ENCODE results near the gene TIMM50.

The TIMM50 gene

GRCh38 chr19:39499932-39500331 is 19.3 kb downstream of the TIMM50 start:
- no peak for DNase-seq

DNA sequence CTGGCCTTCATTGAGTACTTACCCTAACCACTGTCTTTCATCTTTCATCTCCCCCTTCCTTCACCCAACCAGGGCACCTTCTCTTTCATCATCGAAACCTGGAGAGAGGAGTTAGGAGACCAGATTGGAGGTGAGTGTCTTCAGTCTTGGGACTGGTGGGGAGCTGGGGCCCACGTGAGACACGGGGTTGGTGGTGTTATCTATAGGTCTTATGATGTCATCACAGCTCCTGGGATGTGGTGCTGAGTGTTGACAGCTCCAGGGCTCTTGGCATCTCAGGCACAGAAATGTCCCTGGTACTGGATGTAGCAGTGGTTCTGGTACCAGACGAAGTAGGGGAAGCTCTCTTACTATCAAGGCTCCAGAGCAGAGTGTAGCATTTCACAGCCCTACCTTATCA is 19.9 kb downstream of the TIMM50 start:
- DNase-seq = no peak

- no peak for DNase-seq
Measured at GRCh38 chr19:39501340-39501739, 20.7 kb downstream of the TIMM50 start.

DNA sequence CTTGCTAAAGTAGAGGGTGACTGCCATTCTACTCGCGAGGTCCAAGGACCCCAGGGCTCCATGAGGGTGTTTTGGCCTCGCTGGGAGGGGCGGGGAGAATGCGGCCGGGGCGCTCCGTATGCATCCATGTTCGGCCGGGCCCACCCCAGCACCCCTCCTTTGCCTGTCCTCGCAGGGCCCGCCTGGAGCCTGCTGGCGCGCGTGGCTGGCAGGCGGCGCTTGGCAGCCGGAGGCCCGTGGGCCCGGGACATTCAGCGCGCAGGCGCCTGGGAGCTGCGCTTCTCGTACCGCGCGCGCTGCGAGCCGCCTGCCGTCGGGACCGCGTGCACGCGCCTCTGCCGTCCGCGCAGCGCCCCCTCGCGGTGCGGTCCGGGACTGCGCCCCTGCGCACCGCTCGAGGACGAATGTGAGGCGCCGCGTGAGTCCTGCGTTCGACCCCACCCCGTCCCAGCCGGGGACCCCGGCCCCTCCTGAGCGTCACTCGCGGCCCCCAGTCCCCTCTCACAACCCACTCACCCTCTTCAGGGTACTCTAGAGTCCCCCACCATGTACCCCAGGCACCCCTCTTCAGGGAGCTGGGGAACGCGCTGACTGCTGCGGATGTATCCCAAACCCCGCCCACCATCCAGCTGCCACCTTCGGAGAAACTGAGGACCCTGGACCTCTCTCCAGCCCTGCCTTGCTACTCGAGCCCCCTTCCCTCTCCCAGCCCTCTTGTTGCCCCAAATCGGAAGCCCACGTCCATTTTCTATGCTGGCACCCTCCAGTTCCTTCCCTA is 22.2 kb downstream of the TIMM50 start:
- peak in 3 of 56 donors; percentile 7 to 30 (median 13) for DNase-seq

GRCh38 chr19:39506598-39506943 is 25.9 kb downstream of the TIMM50 start:
- no peak for DNase-seq

GRCh38 chr19:39506944-39507714 is 26.5 kb downstream of the TIMM50 start:
- peak in 27 of 56 donors; percentile 7 to 61 (median 20) for DNase-seq

DNA sequence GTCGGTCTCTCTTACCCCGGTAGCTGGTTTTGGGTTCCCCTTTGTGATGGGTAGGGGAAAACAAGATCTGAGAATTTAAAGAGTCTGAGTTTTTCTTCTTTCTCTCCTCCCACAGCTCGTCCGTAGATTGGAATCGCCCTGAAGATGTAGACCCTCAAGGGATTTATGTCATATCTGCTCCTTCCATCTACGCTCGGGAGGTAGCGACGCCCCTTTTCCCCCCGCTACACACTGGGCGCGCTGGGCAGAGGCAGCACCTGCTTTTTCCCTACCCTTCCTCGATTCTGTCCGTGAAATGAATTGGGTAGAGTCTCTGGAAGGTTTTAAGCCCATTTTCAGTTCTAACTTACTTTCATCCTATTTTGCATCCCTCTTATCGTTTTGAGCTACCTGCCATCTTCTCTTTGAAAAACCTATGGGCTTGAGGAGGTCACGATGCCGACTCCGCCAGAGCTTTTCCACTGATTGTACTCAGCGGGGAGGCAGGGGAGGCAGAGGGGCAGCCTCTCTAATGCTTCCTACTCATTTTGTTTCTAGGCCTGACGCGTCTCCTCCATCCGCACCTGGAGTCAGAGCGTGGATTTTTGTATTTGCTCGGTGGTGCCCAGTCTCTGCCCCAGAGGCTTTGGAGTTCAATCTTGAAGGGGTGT is 27.2 kb downstream of the TIMM50 start:
- no peak for DNase-seq

- DNase-seq = no peak
Measured at GRCh38 chr19:39508629-39509028, 28.0 kb downstream of the TIMM50 start.

- no peak for DNase-seq
Measured at GRCh38 chr19:39509233-39509632, 28.6 kb downstream of the TIMM50 start.

- no peak for DNase-seq
Measured at GRCh38 chr19:39512988-39513387, 32.4 kb downstream of the TIMM50 start.

- peak in 7 of 56 donors; percentile 7 to 57 (median 12) for DNase-seq
Measured at GRCh38 chr19:39514840-39515550, 34.4 kb downstream of the TIMM50 start, which contains the start of gene SELENOV. SELENOV (plus strand) TSS chr19:39515139; CDS start chr19:39515213, 74 bp downstream.

- peak in 1 of 56 donors; percentile 39 for DNase-seq
Measured at GRCh38 chr19:39515551-39516191, 35.0 kb downstream of the TIMM50 start.

GRCh38 chr19:39516270-39516669 is 35.6 kb downstream of the TIMM50 start:
- DNase-seq = no peak

GRCh38 chr19:39517432-39517831 is 36.8 kb downstream of the TIMM50 start:
- DNase-seq = no peak

DNA sequence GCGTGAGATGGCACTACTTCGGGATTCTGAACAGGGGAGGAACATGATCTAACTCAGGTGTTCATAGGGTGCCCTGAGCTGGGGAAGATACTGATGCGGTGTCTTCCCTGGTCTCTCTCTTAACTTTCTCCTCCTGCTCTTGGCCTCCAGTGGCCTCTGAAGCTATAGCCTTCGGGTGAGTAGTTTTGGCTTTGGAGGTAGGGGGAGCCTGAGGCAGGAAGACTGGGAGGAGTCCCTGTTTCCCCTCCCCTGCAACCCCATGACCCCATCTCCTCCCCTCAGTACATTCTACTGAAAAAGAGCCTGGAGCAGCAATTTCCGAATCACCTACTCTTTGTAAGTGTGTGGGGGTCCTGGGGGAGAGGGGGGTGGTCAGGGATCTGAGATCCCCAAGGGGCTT is 37.8 kb downstream of the TIMM50 start:
- DNase-seq = no peak

DNA sequence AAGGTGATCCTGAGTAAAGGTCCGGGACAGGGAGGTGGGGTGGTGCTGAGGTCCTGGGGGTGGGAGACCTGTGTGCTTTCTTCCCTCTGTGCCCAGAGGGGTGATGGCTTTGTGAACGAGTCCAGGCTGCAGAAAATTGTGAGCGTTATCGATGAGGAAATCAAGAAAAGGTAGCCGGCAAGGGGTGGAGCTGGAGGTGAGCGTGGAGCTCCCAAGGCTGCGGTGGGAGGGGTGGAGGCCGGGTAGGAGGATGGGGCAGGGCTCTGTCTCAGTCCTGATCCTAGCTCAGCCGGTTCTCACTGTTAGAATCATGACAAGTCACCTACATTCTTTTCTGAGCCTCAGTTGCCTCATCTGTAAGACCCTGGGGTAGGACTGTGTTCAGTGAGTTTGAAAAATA is 38.3 kb downstream of the TIMM50 start:
- no peak for DNase-seq

DNA sequence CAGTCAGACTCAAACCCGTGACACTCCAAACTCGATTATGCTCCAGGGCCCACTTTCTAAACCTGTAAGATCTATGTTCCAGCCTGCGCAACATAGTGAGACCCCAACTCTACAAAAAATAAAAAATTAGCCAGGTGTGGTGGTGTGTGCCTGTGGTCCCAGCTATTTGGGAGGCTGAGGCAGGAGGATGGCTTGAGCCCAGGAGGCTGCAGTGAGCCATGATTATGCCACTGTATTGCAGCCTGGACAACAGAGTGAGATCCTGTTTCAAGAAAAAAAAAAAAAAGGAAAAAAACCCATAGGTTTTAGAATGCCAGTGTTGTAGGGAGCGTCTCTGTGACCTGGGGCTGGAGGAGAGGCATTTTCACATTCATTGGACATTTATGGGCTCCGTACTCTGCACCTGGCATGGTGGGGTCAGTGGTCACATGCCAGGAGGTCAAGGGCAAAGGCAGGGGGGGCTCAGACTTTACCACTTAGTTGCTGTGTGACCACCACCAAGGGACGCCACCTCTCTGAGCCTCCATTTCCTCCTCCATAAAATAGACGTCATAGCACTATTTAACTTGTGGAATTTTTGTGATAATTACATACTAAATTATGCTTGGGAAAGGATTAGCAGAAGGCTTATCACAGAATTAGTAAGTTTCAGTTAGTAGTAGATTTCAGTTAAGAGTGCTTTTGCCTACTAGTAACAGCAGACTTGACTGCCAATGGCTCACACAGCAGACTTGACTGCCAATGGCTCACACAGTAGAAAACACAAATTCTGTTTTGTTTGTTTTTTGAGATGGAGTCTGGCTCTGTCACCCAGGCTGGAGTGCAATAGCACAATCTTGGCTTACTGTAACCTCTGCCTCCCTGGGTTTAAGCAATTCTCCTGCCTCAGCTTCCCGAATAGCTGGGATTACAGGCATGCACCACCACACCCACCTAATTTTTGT is 40.2 kb downstream of the TIMM50 start:
- no peak for DNase-seq

DNA sequence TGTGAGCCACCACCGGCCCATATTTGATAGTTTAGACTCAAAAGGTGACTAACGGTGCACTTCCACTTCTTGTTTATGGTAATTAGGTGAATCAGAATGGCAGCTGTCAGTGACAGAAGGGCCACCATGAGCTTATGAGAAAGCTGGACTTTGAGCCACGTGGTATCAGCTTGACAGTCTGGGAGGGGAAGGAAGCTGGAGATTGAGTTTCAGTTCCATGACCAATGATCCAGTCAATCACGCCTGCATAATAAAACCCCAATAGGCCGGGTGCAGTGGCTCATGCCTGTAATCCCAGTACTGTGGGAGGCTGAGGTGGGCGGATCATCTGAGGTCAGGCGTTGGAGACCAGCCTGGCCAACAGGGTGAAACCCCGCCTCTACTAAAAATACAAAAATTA is 43.9 kb downstream of the TIMM50 start:
- DNase-seq = peak in 1 of 56 donors; percentile 3

GRCh38 chr19:39525205-39525604 is 44.6 kb downstream of the TIMM50 start:
- DNase-seq = no peak

- no peak for DNase-seq
Measured at GRCh38 chr19:39531834-39532232, 51.2 kb downstream of the TIMM50 start.
